GM12864 (cell line): Measurements from ENCODE around the gene B9D2.
A peak's percentile ranks its signal among the peaks of the same experiment; 100 is the strongest.

Experiments used
- DNase-seq: peaks from one replicate; pipeline ENCODE4 v3.0.0-alpha.2; 2011; ENCODE audit warnings: low read depth
- H3K4me3 ChIP-seq: 2 replicates; pipeline ENCODE4 v1.5.1; 2011; ENCODE audit warnings: mild to moderate bottlenecking, low read depth, low read length, control low read depth
- TF ChIP-seq, protein P1 (sequence below): IDR thresholded peaks from 2 replicates; pipeline ENCODE4 v1.5.1; 2011; ENCODE audit warnings: low read depth, mild to moderate bottlenecking, moderate library complexity, low read length, control low read depth, inconsistent platforms; ENCODE audit errors: missing control alignments

The B9D2 gene

DNA sequence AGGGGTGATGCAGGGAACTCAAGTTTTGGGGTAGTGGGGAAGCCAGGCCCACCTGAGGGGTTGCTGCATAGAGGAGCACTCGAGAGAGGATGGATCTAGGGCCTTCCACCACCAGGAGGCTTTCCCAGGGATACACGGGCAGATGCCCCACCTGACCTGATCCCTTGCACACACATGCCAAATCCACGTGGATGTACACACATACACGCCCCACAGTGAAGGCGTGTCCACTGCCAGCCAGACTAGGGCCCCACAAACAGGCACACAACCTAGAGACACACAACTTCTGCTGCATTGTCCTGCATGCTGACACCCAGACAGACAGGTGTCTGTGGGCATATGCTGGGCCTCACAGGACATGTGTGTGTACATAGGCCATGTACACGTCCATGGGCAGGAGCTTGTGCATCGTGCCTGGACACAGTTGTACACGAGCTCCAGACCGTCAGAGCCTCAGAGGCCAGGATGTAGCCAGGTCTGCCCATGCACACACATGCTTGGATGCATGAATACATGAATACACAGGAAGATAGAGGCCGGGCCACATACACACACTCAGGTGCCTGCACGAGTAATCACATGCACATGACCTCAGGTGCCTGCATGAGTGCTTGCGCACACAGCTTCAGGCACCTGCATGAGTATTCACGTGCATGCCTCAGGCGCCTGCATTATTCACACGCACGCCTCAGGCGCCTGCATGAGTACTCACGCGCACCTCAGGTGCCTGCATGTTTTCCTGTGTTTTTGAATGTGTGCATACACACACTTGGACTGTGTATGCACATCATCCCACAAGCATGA is 45.1 kb downstream of the B9D2 start:
- H3K4me3 ChIP-seq, result no peak overlapping the region
- TF ChIP-seq, protein P1, sequence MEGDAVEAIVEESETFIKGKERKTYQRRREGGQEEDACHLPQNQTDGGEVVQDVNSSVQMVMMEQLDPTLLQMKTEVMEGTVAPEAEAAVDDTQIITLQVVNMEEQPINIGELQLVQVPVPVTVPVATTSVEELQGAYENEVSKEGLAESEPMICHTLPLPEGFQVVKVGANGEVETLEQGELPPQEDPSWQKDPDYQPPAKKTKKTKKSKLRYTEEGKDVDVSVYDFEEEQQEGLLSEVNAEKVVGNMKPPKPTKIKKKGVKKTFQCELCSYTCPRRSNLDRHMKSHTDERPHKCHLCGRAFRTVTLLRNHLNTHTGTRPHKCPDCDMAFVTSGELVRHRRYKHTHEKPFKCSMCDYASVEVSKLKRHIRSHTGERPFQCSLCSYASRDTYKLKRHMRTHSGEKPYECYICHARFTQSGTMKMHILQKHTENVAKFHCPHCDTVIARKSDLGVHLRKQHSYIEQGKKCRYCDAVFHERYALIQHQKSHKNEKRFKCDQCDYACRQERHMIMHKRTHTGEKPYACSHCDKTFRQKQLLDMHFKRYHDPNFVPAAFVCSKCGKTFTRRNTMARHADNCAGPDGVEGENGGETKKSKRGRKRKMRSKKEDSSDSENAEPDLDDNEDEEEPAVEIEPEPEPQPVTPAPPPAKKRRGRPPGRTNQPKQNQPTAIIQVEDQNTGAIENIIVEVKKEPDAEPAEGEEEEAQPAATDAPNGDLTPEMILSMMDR, result no peak
- no peak for DNase-seq

DNA sequence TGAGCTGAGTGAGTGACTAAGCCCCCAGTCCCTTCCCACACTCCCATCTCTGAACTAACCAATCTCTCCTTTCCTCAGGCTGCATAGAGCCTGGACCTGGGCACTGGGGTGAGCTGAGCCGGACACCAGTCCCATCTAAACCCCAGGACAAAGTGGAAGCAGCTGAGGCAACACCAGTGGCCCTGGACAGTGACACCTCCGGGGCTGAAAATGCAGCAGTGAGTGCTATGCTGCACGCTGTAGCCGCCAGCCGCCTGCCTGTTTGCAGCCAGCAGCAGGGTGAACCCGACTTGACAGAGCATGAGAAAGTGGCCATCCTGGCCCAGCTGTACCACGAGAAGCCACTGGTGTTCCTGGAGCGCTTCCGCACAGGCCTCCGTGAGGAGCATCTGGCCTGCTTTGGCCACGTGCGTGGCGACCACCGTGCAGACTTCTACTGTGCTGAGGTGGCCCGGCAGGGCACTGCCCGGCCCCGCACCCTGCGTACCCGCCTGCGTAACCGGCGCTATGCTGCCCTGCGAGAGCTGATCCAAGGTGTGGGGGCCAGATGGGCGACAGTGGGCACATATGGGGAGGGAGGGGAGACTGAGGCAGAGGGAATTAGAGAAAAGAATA is 47.5 kb downstream of the B9D2 start:
- TF ChIP-seq, protein P1, result no peak
- DNase-seq, result no peak
- no peak overlapping the region for H3K4me3 ChIP-seq

DNA sequence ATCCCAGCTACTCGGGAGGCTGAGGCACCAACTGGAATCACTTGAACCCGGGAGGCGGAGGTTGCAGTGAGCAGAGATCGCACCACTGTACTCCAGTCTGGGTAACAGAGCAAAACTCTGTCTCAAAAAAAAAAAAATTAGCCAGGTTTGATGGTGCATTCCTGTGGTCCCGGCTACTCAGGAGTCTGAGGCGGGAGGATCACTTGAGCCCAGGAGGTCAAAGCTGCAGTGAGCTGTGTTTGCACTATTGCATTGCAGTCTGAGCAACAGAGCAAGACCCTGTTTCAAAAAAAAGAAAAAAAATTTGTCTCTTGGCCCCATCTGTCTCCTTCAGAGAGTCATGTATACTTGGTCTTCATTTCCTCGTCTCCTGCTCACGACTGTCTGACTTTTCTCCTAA is 52.3 kb downstream of the B9D2 start:
- no peak overlapping the region; the same call in 1 of the 2 replicates for H3K4me3 ChIP-seq
- TF ChIP-seq, protein P1, result no peak
- no peak for DNase-seq

DNA sequence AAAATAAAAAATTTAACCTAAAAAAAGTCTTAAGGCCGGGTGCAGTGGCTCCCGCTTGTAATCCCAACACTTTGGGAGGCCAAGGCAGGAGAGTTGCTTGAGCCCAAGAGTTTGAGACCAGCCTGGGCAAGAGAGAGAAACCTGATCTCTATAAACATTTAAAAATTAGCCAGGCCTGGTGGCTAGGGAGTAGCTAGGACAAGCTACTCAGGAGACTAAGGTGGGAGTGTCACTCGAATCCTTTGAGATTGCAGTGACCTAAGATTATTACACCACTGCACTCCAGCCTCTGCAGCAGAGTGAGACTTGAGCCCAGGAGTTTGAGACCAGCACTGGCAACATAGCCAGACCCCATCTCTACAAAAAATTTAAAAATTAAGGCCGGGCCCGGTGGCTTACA is 52.9 kb downstream of the B9D2 start:
- no peak for DNase-seq
- peak overlapping the region; percentile 80 for H3K4me3 ChIP-seq

DNA sequence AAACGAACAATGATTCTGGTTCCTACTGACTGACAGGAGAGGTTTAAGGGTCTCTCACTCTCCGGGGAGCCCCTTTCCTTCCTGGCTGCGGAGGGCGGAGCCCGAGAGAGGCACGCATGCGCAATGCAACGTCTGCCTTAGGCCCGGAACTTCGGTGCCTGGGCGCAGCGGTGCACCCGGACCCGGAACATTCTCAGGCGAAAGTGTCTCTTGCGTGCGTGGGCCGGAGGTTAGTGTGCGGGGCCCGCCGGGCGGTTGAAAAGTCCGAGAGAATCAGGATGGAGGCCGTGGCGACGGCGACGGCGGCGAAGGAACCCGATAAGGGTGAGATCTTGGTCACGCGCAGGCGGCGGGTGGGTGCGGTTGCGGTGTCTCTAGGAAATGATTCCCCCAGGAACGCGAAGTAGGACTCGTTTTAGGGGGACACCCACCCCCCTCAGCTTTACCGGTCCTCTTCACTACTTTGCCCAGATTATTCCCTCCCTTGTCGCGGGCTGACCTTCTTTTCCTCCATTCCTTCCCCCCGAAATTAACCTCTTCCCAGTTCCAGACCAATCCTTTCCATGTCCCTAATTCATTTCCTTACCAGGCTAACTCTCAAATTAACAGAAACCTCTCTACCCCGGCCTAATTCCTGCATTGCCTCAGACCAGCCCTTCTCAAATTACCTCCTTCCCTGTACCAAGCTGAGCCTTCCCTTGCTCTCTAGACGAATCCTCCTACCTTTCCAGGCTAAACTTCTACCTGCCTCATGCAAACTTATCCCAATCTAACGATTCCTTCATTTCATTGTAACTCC is 53.7 kb downstream of the B9D2 start, which contains the start of gene CCDC97:
TSS of gene CCDC97 (plus strand) at position 140 of the 799 bp plus-strand sequence. CDS start at position 279, 139 bp downstream.
- TF ChIP-seq, protein P1, result no peak
- DNase-seq, result peak; percentile 75
- peak within 1 kb of the TSS; percentile 80 for H3K4me3 ChIP-seq

More for the DNA sequence above, 52.9 kb downstream of the B9D2 start:
- TF ChIP-seq, protein P1, result no peak

DNA sequence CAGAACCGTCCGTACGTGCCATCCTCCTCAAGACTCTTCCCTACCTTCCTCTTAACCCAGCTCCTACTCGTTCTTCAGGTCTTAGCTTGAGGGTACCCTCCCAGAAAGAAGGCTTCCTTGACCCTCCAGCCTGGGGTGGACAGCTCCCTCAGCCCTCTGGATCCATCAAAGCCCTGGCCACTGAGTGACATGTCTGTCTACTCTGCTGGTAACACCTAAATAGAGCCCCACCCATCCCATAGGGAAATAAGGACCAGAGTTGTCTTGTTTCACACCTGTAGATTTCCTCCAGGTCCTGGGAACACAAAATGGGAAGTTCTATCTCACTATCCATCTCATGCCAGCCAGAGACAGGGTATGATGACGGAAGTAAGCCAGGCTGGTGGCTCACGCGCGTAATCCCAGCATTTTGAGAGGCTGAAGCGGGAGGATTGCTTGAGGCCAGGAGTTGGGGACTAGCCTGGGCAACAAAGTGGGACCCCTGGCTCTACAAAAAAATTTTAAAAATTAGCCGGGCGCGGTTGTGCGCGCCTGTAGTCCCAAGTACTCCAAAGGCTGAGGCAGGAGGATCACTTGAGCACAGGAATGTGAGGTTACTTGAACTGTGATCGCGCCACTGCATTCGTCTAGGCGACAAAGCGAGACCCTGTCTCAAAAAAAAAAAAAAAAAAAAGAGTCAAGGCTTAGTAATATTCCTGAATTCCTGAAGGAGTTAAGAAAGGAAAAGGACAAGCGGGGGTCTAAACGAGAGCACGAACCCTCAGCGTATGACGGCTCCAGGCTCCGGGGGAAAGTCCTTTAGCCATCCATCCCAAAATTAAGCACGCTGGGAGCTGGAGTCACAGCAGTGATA is 54.5 kb downstream of the B9D2 start:
- TF ChIP-seq, protein P1, result no peak
- no peak for DNase-seq

More for the DNA sequence above, 54.5 kb downstream of the B9D2 start:
- H3K4me3 ChIP-seq, result peak overlapping the region; percentile 80
